A549 (cell line): Measurements from ENCODE around the gene ZDHHC19.

ENCODE experiments used
- CTCF ChIP-seq: fragments of >200 bp; sonication (Bioruptor Twin); formaldehyde crosslinking; IDR thresholded peaks from 3 replicates; pipeline ENCODE4 v1.5.1; 2016
- JUN ChIP-seq, 2 experiments: fragments of >200 bp; sonication (Bioruptor Twin); formaldehyde crosslinking; IDR thresholded peaks; 2 replicates in 1 of 2; 3 replicates in 1 of 2; pipeline ENCODE4 v1.6.1; 2016 to 2017
- MAX ChIP-seq: IDR thresholded peaks from 2 replicates; pipeline ENCODE4 v1.6.1; 2012
- MYC ChIP-seq: IDR thresholded peaks from 2 replicates; pipeline ENCODE4 v1.6.1; 2012; ENCODE audit warnings: mild to moderate bottlenecking, inconsistent platforms, low read length, improper control_type of control experiment, borderline replicate concordance
- POLR2A ChIP-seq: IDR thresholded peaks from 2 replicates; pipeline ENCODE4 v1.6.1; 2012; ENCODE audit warnings: mild to moderate bottlenecking, low read length
- RCOR1 ChIP-seq: fragments of 150-350 bp; IDR thresholded peaks from 2 replicates; pipeline ENCODE4 v1.6.1; 2014; ENCODE audit warnings: antibody characterized with exemption, low read length, low read depth

GRCh38 chr3:196181127-196181546 lies 30.1 kb downstream of the ZDHHC19 start:
- TF ChIP-seq CTCF: no peak
- TF ChIP-seq MAX: no peak
- no peak for TF ChIP-seq JUN (IDR thresholded peaks at IDR 0.05)
- no peak for TF ChIP-seq MYC
- TF ChIP-seq POLR2A: no peak
- no peak for TF ChIP-seq RCOR1
